ENCODE results near the gene FBXW8. TPM values are rescaled to one million over a fixed set of nuclear protein-coding genes. Genes with fewer than 3 reads are reported as not detected.

The FBXW8 gene
- total and polyA plus RNA-seq, 2 donors (not counting 1 experiment from before 2014, with no cell fraction given) = 12.1 to 23.5 TPM

DNA sequence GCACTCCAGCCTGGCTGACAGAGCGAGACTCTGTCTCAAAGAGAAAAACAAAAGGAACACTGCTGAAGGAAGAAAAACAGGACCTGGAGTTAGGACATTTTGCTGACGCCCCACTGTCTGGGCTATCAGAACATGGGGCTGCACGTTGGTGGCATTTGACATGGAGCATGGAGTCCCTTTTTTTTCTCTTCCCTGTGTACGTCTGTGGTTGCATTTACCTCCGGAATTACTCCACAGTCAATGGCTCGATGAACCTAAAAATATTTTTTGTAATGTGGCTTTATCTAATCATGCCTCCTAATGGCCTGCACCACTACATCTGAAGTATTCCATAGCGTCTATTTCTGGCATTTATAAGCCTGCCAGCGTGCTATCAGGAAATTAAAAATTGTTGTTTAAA, 157.7 kb downstream of the FBXW8 start:
- WGBS (ENCODE audit: insufficient coverage) = 93% methylated on average over 3 of the region's 8 CpGs
- Histone ChIP-seq H3K27ac (ENCODE audit: low read length in 2 of 2) (no peak overlapping the region), H4K20me1 (ENCODE audit: control insufficient read depth, insufficient read depth, low read length, poor library complexity, severe bottlenecking) (no peaks in the 10 kb centered on the region), H3K79me2 (ENCODE audit: control insufficient read depth, insufficient read depth, low read length) (no peaks in the 10 kb centered on the region), H3K36me3 (replicated peaks in 1 of 2; ENCODE audit: control extremely low read depth in 1 of 2, control insufficient read depth in 1 of 2, extremely low read depth in 1 of 2, insufficient read depth in 2 of 2, low read length in 1 of 2) (no peaks in the 10 kb centered on the region), H3K4me3 (ENCODE audit: control extremely low read depth in 1 of 5, extremely low read depth in 1 of 5, insufficient read depth in 1 of 5, low read depth in 2 of 5, low read length in 4 of 5) (no peak overlapping the region), H3K9me3 (ENCODE audit: control extremely low read depth in 1 of 3, control insufficient read depth in 2 of 3, insufficient read depth in 1 of 3, low read length in 2 of 3) (no peaks in the 10 kb centered on the region), H3K9ac (ENCODE audit: low read length) (no peak overlapping the region), H3K27me3 (replicated peaks in 1 of 4; ENCODE audit: control extremely low read depth in 1 of 4, control insufficient read depth in 3 of 4, insufficient read depth in 4 of 4, low read length in 3 of 4) (no peaks in the 10 kb centered on the region), H3K4me2 (replicated peaks; ENCODE audit: low read depth, low read length, poor library complexity, severe bottlenecking) (no peak overlapping the region), H3K4me1 (ENCODE audit: control insufficient read depth in 2 of 2, insufficient read depth in 2 of 2, low read length in 2 of 2) (peaks cover 3 to 11% of the 10 kb centered on the region in 2 donors), H2AFZ (ENCODE audit: insufficient read depth, low read depth, low read length, poor library complexity, severe bottlenecking) (no peak overlapping the region)
- CTCF ChIA-PET = interaction anchor here (0.7 kb wide), 1 partner anchor 133 kb away, joined by 3 read pairs; no protein-coding TSS in a partner anchor
- ATAC-seq (ENCODE audit: low read depth) (no peak), DNase-seq (no peak)
- Mint-ChIP-seq H3K9me3 (ENCODE audit: insufficient read depth) (no peaks in the 10 kb centered on the region), H3K4me1 (peaks cover 8% of the 10 kb centered on the region), H3K27me3 (no peaks in the 10 kb centered on the region), H3K4me3 (no peak overlapping the region), H3K27ac (no peak overlapping the region)
- intact Hi-C loops (cut with micrococcal nuclease) = no loop called here
- POLR2A ChIA-PET = no interaction called here
- TF ChIP-seq, protein P1, sequence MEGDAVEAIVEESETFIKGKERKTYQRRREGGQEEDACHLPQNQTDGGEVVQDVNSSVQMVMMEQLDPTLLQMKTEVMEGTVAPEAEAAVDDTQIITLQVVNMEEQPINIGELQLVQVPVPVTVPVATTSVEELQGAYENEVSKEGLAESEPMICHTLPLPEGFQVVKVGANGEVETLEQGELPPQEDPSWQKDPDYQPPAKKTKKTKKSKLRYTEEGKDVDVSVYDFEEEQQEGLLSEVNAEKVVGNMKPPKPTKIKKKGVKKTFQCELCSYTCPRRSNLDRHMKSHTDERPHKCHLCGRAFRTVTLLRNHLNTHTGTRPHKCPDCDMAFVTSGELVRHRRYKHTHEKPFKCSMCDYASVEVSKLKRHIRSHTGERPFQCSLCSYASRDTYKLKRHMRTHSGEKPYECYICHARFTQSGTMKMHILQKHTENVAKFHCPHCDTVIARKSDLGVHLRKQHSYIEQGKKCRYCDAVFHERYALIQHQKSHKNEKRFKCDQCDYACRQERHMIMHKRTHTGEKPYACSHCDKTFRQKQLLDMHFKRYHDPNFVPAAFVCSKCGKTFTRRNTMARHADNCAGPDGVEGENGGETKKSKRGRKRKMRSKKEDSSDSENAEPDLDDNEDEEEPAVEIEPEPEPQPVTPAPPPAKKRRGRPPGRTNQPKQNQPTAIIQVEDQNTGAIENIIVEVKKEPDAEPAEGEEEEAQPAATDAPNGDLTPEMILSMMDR (IDR thresholded peaks at IDR 0.05) = no peak
- no peak for TF ChIP-seq EZH2 (IDR thresholded peaks at IDR 0.05; ENCODE audit: borderline replicate concordance, insufficient read depth, low read depth, low read length, poor library complexity, severe bottlenecking)

DNA sequence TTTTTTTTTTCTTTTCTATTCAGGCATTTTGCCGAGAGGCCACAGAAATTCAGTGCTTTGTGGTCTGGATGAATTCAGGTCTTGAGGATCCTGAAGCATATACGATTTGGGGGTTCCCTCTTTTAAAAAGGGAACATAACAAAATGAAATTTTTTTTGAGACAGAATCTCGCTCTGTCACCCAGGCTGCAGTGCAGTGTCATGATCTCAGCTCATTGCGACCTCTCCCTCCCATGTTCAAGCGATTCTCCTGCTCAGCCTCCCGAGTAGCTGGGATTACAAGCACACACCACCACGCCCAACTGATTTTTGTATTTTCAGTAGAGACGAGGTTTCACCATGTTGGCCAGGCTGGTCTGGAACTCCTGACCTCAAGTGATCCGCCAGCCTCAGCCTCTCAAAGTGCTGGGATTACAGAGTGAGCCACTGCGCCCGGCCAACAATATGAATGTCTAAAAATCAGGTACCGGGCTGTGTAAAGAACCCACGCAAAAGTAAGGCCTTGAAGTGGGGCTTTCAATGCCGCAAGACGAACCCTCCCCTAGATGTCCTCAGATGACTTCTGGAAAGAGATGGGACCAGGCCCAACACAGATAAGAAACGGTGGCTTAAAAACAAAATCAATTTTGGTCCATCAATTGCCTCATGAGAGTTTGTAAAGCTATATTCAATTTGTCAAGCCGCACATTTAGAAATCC, 158.5 kb downstream of the FBXW8 start:
- ATAC-seq (ENCODE audit: low read depth) (no peak), DNase-seq (no peak)
- H3K27ac ChIP-seq (ENCODE audit: low read length in 2 of 2) = no peak overlapping the region
- no peaks in the 10 kb centered on the region for H3K9me3 Mint-ChIP-seq (ENCODE audit: insufficient read depth)
- WGBS (ENCODE audit: insufficient coverage) = 88% methylated on average over 15 of the region's 17 CpGs
- H2AFZ ChIP-seq (ENCODE audit: insufficient read depth, low read depth, low read length, poor library complexity, severe bottlenecking) = no peak overlapping the region
- no peaks in the 10 kb centered on the region for H3K27me3 Mint-ChIP-seq
- TF ChIP-seq, protein P1 (IDR thresholded peaks at IDR 0.05) = no peak
- no peak for TF ChIP-seq EZH2 (IDR thresholded peaks at IDR 0.05; ENCODE audit: borderline replicate concordance, insufficient read depth, low read depth, low read length, poor library complexity, severe bottlenecking)
- no peak overlapping the region for H3K27ac Mint-ChIP-seq
- no peaks in the 10 kb centered on the region for H3K36me3 ChIP-seq (replicated peaks in 1 of 2; ENCODE audit: control extremely low read depth in 1 of 2, control insufficient read depth in 1 of 2, extremely low read depth in 1 of 2, insufficient read depth in 2 of 2, low read length in 1 of 2)
- H4K20me1 ChIP-seq (ENCODE audit: control insufficient read depth, insufficient read depth, low read length, poor library complexity, severe bottlenecking) = no peaks in the 10 kb centered on the region
- ChIA-PET CTCF (interaction anchor here (0.7 kb wide), 1 partner anchor 132 kb away, joined by 3 read pairs; no protein-coding TSS in a partner anchor), POLR2A (no interaction called here)
- peaks cover 4% of the 10 kb centered on the region for H3K4me1 Mint-ChIP-seq
- no peak overlapping the region for H3K9ac ChIP-seq (ENCODE audit: low read length)
- H3K27me3 ChIP-seq (replicated peaks in 1 of 4; ENCODE audit: control extremely low read depth in 1 of 4, control insufficient read depth in 3 of 4, insufficient read depth in 4 of 4, low read length in 3 of 4) = no peaks in the 10 kb centered on the region
- H3K4me1 ChIP-seq (ENCODE audit: control insufficient read depth in 2 of 2, insufficient read depth in 2 of 2, low read length in 2 of 2) = peaks cover 0 to 8% of the 10 kb centered on the region in 2 donors
- H3K9me3 ChIP-seq (ENCODE audit: control extremely low read depth in 1 of 3, control insufficient read depth in 2 of 3, insufficient read depth in 1 of 3, low read length in 2 of 3) = no peaks in the 10 kb centered on the region
- H3K79me2 ChIP-seq (ENCODE audit: control insufficient read depth, insufficient read depth, low read length) = no peaks in the 10 kb centered on the region
- H3K4me2 ChIP-seq (replicated peaks; ENCODE audit: low read depth, low read length, poor library complexity, severe bottlenecking) = no peak overlapping the region
- H3K4me3 Mint-ChIP-seq = no peak overlapping the region
- intact Hi-C loops (cut with micrococcal nuclease) = no loop called here
- H3K4me3 ChIP-seq (ENCODE audit: control extremely low read depth in 1 of 5, extremely low read depth in 1 of 5, insufficient read depth in 1 of 5, low read depth in 2 of 5, low read length in 4 of 5) = no peak overlapping the region
